Measurements from ENCODE around the gene IARS1.

DNA sequence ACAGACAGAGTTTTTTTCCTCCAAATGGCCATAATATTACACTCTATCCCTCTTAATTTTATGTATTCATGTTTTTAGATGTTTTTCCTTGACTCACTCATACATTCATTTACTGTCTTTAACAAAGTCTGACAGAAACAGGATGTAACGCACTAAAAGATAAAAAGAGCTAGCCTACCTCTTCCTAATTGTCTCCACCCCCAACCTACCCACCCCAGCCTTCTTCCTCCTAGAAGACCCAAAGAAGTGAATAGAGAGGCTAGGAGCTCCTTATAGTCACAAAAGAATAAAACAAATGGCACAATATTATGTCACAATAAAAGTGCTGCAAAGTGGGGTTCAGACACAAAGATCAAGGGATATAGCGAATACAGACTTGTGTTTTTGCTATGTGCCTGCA, 30.9 kb upstream of the IARS1 start:
- TF ChIP-seq EZH2 (IDR thresholded peaks at IDR 0.05; ENCODE audit: borderline replicate concordance, low read length), result no peak
- TF ChIP-seq, protein P1, sequence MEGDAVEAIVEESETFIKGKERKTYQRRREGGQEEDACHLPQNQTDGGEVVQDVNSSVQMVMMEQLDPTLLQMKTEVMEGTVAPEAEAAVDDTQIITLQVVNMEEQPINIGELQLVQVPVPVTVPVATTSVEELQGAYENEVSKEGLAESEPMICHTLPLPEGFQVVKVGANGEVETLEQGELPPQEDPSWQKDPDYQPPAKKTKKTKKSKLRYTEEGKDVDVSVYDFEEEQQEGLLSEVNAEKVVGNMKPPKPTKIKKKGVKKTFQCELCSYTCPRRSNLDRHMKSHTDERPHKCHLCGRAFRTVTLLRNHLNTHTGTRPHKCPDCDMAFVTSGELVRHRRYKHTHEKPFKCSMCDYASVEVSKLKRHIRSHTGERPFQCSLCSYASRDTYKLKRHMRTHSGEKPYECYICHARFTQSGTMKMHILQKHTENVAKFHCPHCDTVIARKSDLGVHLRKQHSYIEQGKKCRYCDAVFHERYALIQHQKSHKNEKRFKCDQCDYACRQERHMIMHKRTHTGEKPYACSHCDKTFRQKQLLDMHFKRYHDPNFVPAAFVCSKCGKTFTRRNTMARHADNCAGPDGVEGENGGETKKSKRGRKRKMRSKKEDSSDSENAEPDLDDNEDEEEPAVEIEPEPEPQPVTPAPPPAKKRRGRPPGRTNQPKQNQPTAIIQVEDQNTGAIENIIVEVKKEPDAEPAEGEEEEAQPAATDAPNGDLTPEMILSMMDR (conservative IDR thresholded peaks at IDR 0.05 in 1 of 2, IDR thresholded peaks at IDR 0.05 in 1 of 2; ENCODE audit: extremely low read depth in 1 of 2, insufficient read depth in 1 of 2, low read depth in 1 of 2, low read length in 2 of 2), result no peak

Measured in mammary epithelial cell (primary cell).